Ovary (tissue), 3 donors: ENCODE data around the gene IFFO2.

Experiments used
- POLR2A ChIP-seq: fragments of 450-650 bp; IDR thresholded peaks from one replicate; pipeline ENCODE4 v1.6.1; 2017; ENCODE audit warnings: antibody characterized with exemption, mild to moderate bottlenecking, moderate library complexity
- TF ChIP-seq, protein P1 (sequence below), 3 donors: fragments of 450-650 bp in 2 of 3; fragments of 200-600 bp in 1 of 3; IDR thresholded peaks; one replicate each; pipeline versions ENCODE4 v1.5.1 to v1.8.0; 2016 to 2022; ENCODE audit warnings: antibody characterized with exemption in 3 of 3, mild to moderate bottlenecking in 1 of 3
- donor health status: DM: no; HTN: no; CAD: no.

DNA sequence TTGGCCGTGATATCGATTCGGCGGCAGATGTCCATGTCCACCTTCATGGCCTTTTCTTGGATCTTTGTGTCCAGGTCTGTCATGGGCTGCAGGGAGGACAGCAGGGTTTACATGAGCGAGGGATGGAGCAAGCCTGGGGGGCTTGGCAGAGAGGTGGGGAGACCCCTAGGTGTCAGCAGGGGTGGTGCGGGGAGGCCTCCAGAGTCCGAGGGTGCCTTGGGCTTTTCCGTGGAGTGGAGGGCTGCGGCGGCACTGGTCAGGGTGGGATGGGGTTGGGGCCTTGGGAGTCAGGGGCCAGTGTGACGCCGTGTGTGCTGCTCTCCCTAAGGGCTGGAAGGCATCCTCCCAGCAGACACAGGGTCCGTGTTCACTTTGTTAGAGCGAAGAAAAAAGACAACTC lies 38.1 kb downstream of the IFFO2 start:
- TF ChIP-seq, protein P1, sequence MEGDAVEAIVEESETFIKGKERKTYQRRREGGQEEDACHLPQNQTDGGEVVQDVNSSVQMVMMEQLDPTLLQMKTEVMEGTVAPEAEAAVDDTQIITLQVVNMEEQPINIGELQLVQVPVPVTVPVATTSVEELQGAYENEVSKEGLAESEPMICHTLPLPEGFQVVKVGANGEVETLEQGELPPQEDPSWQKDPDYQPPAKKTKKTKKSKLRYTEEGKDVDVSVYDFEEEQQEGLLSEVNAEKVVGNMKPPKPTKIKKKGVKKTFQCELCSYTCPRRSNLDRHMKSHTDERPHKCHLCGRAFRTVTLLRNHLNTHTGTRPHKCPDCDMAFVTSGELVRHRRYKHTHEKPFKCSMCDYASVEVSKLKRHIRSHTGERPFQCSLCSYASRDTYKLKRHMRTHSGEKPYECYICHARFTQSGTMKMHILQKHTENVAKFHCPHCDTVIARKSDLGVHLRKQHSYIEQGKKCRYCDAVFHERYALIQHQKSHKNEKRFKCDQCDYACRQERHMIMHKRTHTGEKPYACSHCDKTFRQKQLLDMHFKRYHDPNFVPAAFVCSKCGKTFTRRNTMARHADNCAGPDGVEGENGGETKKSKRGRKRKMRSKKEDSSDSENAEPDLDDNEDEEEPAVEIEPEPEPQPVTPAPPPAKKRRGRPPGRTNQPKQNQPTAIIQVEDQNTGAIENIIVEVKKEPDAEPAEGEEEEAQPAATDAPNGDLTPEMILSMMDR (IDR thresholded peaks at IDR 0.05): no peak
- no peak for TF ChIP-seq POLR2A
